Lower leg skin (tissue), 4 donors: ENCODE data around the gene PIKFYVE. TPM values are rescaled to one million over a fixed set of nuclear protein-coding genes. Genes with fewer than 3 reads are reported as not detected.

Experiments used
- DNase-seq, 2 donors: peaks; one replicate each; pipeline ENCODE4 v3.0.0-alpha.2; 2019; ENCODE audit warnings: low spot score in 2 of 2
- H3K4me3 ChIP-seq: fragments of 200-600 bp; sonication (generic); 2 replicates; pipeline ENCODE4 v1.5.1; 2017; ENCODE audit warnings: mild to moderate bottlenecking, low read depth; ENCODE audit not compliant: poor library complexity, severe bottlenecking
- CTCF ChIP-seq, 3 donors: fragments of 450-650 bp; IDR thresholded peaks; one replicate each; pipeline ENCODE4 v1.5.1; 2016; ENCODE audit warnings: antibody characterized with exemption in 3 of 3, mild to moderate bottlenecking in 3 of 3, moderate library complexity in 2 of 3
- POLR2A ChIP-seq, 2 donors: fragments of 450-650 bp; IDR thresholded peaks; one replicate each; pipeline ENCODE4 v1.6.1; 2016 to 2017; ENCODE audit warnings: antibody characterized with exemption in 2 of 2, mild to moderate bottlenecking in 1 of 2, moderate library complexity in 1 of 2
- WGBS, 2 donors: methylation state at CpG; one replicate each; pipeline ENCODE4 v1.1.5; 2018; 5-methylcytosine and 5-hydroxymethylcytosine counted together
- intact Hi-C: fragments of 100-400 bp; cut with DNase I; formaldehyde crosslinking; loops from one replicate; pipeline ENCODE4 v1.15.0; 2023; ENCODE audit warnings: low total_unique reads
- total RNA-seq, 4 donors: library from RNA; depleted of rRNA; stranded (reverse); fragments of >200 nt; gene quantifications; one replicate each; pipeline ENCODE4 v1.1.0, GENCODE V29; 2016

Gene PIKFYVE
- total RNA-seq, 4 donors from 2014 or later = 17.3 to 27.8 (median 18.5) TPM

GRCh38 chr2:208252716-208253492 is 13.2 kb upstream of the PIKFYVE start:
- 90% methylated on average over 3 of the region's 3 CpGs for whole genome bisulfite sequencing, 2 donors
- no peak overlapping the region for H3K4me3 ChIP-seq
- TF ChIP-seq POLR2A (IDR thresholded peaks at IDR 0.05) (no peak), CTCF (IDR thresholded peaks at IDR 0.05) (no peak)
- DNase-seq = no peak
- intact Hi-C loops = no loop called here

- no peak for TF ChIP-seq POLR2A (IDR thresholded peaks at IDR 0.05)
- no peak for TF ChIP-seq CTCF (IDR thresholded peaks at IDR 0.05)
- intact Hi-C loops = no loop called here
These were observed 12.4 kb upstream of the PIKFYVE start for GRCh38 chr2:208253600-208254117.

GRCh38 chr2:208254118-208254870 is 11.8 kb upstream of the PIKFYVE start:
- TF ChIP-seq CTCF (IDR thresholded peaks at IDR 0.05) = peak in 1 of 3 donors; percentile 36
- no peak for TF ChIP-seq POLR2A (IDR thresholded peaks at IDR 0.05)
- intact Hi-C loops = no loop called here
- 1% methylated on average over 31 to 36 of the region's 36 CpGs for WGBS, 2 donors

More at GRCh38 chr2:208253600-208254117, 12.4 kb upstream of the PIKFYVE start:
- 6 to 7% methylated on average over 7 of the region's 7 CpGs for WGBS, 2 donors
- DNase-seq = no peak
- no peak overlapping the region for H3K4me3 ChIP-seq

GRCh38 chr2:208254871-208255556 is 11.0 kb upstream of the PIKFYVE start, which contains the start of gene IDH1:
TSS of gene IDH1 (minus strand) at chr2:208255071. CDS start at chr2:208251551, 3,520 bp downstream.
- WGBS, 2 donors = 0 to 1% methylated on average over 33 to 38 of the region's 48 CpGs
- H3K4me3 ChIP-seq = peak within 1 kb of the TSS; percentile 94
- TF ChIP-seq CTCF (IDR thresholded peaks at IDR 0.05) = no peak
- TF ChIP-seq POLR2A (IDR thresholded peaks at IDR 0.05) = no peak
- peak; percentile 96 to 99 for DNase-seq
- intact Hi-C loops = no loop called here

More at GRCh38 chr2:208254118-208254870, 11.8 kb upstream of the PIKFYVE start:
- DNase-seq = peak; percentile 69 to 94
- peak overlapping the region; percentile 94 for H3K4me3 ChIP-seq

GRCh38 chr2:208255557-208256106 is 10.4 kb upstream of the PIKFYVE start:
- intact Hi-C loops = no loop called here
- DNase-seq = no peak
- TF ChIP-seq CTCF (IDR thresholded peaks at IDR 0.05) (no peak), POLR2A (IDR thresholded peaks at IDR 0.05) (no peak)
- 45 to 47% methylated on average over 13 of the region's 13 CpGs for WGBS, 2 donors
- peak overlapping the region; percentile 94 for H3K4me3 ChIP-seq
